ENCODE measurements around the gene BHLHE40. TPM values are rescaled to one million over a fixed set of nuclear protein-coding genes. Genes with fewer than 3 reads are reported as not detected.
A peak's percentile ranks its signal among the peaks of the same experiment; 100 is the strongest.

BHLHE40 gene
- total and polyA plus RNA-seq, 10 of the 15 experiments (the other 5 are each of a cell fraction or from before 2014, with no cell fraction given) = 25.2 to 106 (median 51.4) TPM

DNA sequence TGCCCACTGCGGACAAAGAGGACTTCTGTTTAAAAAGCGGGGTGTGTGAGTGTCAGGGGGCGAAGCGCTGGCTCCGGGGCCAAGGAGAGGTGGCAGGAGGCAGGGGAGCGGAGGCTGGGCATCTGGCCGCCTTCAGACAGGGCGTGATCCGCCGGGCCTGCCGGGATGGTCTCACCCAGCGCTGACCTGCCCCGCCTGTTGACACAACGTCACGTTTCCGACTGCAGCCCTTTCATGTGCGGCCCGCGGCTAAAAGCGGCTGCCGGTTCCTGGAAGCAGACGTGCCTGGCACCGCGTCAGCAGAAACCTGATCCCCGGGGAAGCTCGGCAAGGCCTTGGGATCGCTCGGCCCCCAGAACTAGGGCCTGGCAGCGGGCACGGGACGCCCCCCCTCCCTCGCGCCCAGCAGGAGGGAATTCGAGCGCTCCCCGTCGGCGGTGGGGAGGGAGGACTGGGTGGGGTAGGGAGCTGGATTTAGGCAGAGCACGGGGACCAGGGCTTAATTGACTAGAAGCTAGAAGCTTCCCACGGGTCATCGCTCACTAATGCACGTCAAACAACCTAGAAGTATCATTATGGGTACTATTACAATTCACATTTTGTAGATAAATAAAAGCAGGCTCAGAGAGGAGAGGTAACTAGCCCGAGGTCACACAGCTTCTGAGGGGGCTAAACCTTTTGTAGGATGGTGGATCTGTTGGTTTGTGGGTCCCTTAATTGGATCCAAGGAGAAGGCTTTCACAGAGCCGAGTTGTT, 7.7 kb downstream of the BHLHE40 start (continued):
- TF ChIP-seq, protein P1, sequence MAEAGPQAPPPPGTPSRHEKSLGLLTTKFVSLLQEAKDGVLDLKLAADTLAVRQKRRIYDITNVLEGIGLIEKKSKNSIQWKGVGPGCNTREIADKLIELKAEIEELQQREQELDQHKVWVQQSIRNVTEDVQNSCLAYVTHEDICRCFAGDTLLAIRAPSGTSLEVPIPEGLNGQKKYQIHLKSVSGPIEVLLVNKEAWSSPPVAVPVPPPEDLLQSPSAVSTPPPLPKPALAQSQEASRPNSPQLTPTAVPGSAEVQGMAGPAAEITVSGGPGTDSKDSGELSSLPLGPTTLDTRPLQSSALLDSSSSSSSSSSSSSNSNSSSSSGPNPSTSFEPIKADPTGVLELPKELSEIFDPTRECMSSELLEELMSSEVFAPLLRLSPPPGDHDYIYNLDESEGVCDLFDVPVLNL (IDR thresholded peaks at IDR 0.05; ENCODE audit: low read depth, low read length) = peak; percentile 38; the same call in 1 of the 2 replicates
- TF ChIP-seq EED (IDR thresholded peaks at IDR 0.05; ENCODE audit: low read depth) = peak; percentile 46
- TF ChIP-seq, protein P2, sequence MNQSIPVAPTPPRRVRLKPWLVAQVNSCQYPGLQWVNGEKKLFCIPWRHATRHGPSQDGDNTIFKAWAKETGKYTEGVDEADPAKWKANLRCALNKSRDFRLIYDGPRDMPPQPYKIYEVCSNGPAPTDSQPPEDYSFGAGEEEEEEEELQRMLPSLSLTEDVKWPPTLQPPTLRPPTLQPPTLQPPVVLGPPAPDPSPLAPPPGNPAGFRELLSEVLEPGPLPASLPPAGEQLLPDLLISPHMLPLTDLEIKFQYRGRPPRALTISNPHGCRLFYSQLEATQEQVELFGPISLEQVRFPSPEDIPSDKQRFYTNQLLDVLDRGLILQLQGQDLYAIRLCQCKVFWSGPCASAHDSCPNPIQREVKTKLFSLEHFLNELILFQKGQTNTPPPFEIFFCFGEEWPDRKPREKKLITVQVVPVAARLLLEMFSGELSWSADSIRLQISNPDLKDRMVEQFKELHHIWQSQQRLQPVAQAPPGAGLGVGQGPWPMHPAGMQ (IDR thresholded peaks at IDR 0.05; ENCODE audit: borderline replicate concordance) = no peak
- peak; percentile 87 for TF ChIP-seq CREM (IDR thresholded peaks at IDR 0.05; ENCODE audit: low read depth)
- TF ChIP-seq ZSCAN29 (IDR thresholded peaks at IDR 0.05) = peak; percentile 28; the same call in 1 of the 2 replicates
- TF ChIP-seq BRCA1 (IDR thresholded peaks at IDR 0.05; ENCODE audit: low read depth, low read length) = no peak
- peak; percentile 98 to 99 for TF ChIP-seq BHLHE40 (IDR thresholded peaks at IDR 0.05; ENCODE audit: borderline replicate concordance in 1 of 2, low read depth in 2 of 2, low read length in 1 of 2)
- no peak for TF ChIP-seq PAX8 (IDR thresholded peaks at IDR 0.05)
- TF ChIP-seq, protein P3, sequence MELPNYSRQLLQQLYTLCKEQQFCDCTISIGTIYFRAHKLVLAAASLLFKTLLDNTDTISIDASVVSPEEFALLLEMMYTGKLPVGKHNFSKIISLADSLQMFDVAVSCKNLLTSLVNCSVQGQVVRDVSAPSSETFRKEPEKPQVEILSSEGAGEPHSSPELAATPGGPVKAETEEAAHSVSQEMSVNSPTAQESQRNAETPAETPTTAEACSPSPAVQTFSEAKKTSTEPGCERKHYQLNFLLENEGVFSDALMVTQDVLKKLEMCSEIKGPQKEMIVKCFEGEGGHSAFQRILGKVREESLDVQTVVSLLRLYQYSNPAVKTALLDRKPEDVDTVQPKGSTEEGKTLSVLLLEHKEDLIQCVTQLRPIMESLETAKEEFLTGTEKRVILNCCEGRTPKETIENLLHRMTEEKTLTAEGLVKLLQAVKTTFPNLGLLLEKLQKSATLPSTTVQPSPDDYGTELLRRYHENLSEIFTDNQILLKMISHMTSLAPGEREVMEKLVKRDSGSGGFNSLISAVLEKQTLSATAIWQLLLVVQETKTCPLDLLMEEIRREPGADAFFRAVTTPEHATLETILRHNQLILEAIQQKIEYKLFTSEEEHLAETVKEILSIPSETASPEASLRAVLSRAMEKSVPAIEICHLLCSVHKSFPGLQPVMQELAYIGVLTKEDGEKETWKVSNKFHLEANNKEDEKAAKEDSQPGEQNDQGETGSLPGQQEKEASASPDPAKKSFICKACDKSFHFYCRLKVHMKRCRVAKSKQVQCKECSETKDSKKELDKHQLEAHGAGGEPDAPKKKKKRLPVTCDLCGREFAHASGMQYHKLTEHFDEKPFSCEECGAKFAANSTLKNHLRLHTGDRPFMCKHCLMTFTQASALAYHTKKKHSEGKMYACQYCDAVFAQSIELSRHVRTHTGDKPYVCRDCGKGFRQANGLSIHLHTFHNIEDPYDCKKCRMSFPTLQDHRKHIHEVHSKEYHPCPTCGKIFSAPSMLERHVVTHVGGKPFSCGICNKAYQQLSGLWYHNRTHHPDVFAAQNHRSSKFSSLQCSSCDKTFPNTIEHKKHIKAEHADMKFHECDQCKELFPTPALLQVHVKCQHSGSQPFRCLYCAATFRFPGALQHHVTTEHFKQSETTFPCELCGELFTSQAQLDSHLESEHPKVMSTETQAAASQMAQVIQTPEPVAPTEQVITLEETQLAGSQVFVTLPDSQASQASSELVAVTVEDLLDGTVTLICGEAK (IDR thresholded peaks at IDR 0.05; ENCODE audit: borderline replicate concordance) = no peak; the same call in 1 of the 2 replicates
- TF ChIP-seq GATAD2B (conservative IDR thresholded peaks at IDR 0.05; ENCODE audit: low read depth) = peak; percentile 90
- TF ChIP-seq SUZ12 (IDR thresholded peaks at IDR 0.05; ENCODE audit: unreplicated experiment) = no peak
- TF ChIP-seq EP300 (IDR thresholded peaks at IDR 0.05; ENCODE audit: borderline replicate concordance in 1 of 2, control insufficient read depth in 1 of 2, low read depth in 2 of 2, low read length in 2 of 2) = 0 out of 4 replicates have a peak, but pooled peaks of 1 of the 2 experiments have one; percentile 58
- no peak for TF ChIP-seq RUNX3 (IDR thresholded peaks at IDR 0.05; ENCODE audit: low read length)
- TF ChIP-seq, protein P4, sequence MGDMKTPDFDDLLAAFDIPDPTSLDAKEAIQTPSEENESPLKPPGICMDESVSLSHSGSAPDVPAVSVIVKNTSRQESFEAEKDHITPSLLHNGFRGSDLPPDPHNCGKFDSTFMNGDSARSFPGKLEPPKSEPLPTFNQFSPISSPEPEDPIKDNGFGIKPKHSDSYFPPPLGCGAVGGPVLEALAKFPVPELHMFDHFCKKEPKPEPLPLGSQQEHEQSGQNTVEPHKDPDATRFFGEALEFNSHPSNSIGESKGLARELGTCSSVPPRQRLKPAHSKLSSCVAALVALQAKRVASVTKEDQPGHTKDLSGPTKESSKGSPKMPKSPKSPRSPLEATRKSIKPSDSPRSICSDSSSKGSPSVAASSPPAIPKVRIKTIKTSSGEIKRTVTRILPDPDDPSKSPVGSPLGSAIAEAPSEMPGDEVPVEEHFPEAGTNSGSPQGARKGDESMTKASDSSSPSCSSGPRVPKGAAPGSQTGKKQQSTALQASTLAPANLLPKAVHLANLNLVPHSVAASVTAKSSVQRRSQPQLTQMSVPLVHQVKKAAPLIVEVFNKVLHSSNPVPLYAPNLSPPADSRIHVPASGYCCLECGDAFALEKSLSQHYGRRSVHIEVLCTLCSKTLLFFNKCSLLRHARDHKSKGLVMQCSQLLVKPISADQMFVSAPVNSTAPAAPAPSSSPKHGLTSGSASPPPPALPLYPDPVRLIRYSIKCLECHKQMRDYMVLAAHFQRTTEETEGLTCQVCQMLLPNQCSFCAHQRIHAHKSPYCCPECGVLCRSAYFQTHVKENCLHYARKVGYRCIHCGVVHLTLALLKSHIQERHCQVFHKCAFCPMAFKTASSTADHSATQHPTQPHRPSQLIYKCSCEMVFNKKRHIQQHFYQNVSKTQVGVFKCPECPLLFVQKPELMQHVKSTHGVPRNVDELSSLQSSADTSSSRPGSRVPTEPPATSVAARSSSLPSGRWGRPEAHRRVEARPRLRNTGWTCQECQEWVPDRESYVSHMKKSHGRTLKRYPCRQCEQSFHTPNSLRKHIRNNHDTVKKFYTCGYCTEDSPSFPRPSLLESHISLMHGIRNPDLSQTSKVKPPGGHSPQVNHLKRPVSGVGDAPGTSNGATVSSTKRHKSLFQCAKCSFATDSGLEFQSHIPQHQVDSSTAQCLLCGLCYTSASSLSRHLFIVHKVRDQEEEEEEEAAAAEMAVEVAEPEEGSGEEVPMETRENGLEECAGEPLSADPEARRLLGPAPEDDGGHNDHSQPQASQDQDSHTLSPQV (IDR thresholded peaks at IDR 0.05) = peak; percentile 77; the same call in 1 of the 2 replicates
- no peak for TF ChIP-seq FOS (IDR thresholded peaks at IDR 0.05; ENCODE audit: borderline replicate concordance, extremely low read depth, insufficient read length)
- no peak for TF ChIP-seq RBBP5 (conservative IDR thresholded peaks at IDR 0.05)
- TF ChIP-seq MXI1 (IDR thresholded peaks at IDR 0.05; ENCODE audit: low read depth, low read length) = peak; percentile 61

Measured in GM12878 (cell line).